ENCODE measurements around the gene SRSF6.
"Not testable (repeated sequence)": the region's sequence is repeated elsewhere in the genome, so short reads cannot be mapped to it uniquely, and the experiment has no call there.

The SRSF6 gene

GRCh38 chr20:43477193-43477592 is 19.5 kb downstream of the SRSF6 start:
- DNase-seq (ENCODE audit: low spot score): no peak

- DNase-seq (ENCODE audit: low spot score): no peak
These were observed 19.9 kb downstream of the SRSF6 start for GRCh38 chr20:43477619-43478018.

GRCh38 chr20:43490038-43490437 is 32.3 kb downstream of the SRSF6 start:
- DNase-seq (ENCODE audit: low spot score): no peak

GRCh38 chr20:43492101-43492500 is 34.4 kb downstream of the SRSF6 start:
- DNase-seq (ENCODE audit: low spot score): no peak

- DNase-seq (ENCODE audit: low spot score): no peak
These were observed 37.7 kb downstream of the SRSF6 start for GRCh38 chr20:43495388-43495787.

GRCh38 chr20:43502021-43502420 is 44.3 kb downstream of the SRSF6 start:
- DNase-seq (ENCODE audit: low spot score): not testable (repeated sequence)

GRCh38 chr20:43506238-43506637 is 48.5 kb downstream of the SRSF6 start:
- no peak for DNase-seq (ENCODE audit: low spot score)

GRCh38 chr20:43507150-43508080 is 49.7 kb downstream of the SRSF6 start, which contains the start of gene L3MBTL1:
Gene L3MBTL1, plus strand, starts transcription at chr20:43507697. Its CDS starts 5,807 bp downstream, at chr20:43513504.
- no peak for DNase-seq (ENCODE audit: low spot score)

GRCh38 chr20:43508106-43508505 is 50.4 kb downstream of the SRSF6 start:
- no peak for DNase-seq (ENCODE audit: low spot score)

GRCh38 chr20:43508604-43509040 is 50.9 kb downstream of the SRSF6 start:
- DNase-seq (ENCODE audit: low spot score): no peak

GRCh38 chr20:43511879-43512278 is 54.2 kb downstream of the SRSF6 start:
- DNase-seq (ENCODE audit: low spot score): no peak

- DNase-seq (ENCODE audit: low spot score): no peak
These were observed 55.8 kb downstream of the SRSF6 start for GRCh38 chr20:43513372-43513930.
